GM18499 (cell line): ENCODE data around the gene ADAT2.

Experiments used
- ATAC-seq: cut with Tn5 transposase; IDR thresholded peaks from one replicate; pipeline ENCODE4 v1.9.1; 2021; ENCODE audit warnings: moderate number of reproducible peaks; ENCODE audit not compliant: insufficient read depth, unreplicated experiment

The ADAT2 gene

DNA sequence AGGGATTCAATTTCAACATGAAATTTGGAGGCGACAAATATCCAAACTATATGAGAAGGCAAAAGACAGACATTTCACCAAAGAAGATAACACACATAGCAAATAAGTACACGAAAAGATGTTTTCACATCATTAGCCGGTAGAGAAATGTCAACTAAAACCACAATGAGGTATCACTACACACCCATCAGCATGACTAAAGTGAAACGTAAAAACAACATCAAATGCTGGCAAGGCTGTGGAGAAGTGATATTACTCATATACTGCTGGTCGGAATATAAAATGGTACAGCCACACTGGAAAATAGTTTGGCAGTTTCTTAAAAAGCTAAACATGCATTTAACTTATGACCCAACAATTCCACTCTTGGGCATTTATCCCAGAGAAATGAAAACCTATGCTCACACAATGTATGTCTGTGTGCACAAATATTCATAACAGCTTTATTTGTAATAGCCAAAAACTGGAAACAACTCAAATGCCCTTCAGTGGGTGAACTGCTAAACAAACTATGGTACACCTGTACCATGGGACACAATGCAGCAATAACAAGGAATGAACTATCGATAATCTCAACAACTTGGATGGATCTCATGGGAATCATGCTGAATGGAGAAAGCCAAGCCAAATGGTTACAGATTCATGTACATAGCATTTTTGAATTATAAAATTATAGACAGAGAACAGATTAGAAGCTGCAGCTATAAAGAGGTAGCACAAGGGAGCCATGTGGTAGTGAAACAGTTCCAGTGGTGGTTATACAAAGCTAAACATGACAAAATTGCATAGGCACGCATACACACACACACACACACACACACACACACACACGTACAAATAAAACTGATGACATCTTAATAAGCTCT, 8.6 kb downstream of the ADAT2 start:
- no peak for ATAC-seq

DNA sequence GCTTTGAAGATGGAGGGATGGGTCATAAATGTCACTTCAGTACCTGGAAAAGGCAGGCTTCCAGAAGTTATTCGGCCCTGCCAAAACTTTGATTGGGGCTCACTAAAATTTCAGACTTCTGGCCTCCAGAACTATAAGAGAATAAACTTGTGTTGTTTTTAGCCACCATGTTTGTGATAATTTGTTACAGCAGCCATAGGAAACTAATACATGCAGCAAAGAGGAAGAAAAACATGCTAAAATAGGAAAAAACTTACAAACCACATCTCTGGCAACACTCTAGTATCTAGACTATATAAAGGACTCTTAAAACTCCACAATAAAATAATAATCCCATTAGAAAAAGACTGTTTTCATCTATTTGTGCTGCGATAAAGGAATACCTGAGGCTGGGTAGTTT, 9.5 kb downstream of the ADAT2 start:
- no peak for ATAC-seq

DNA sequence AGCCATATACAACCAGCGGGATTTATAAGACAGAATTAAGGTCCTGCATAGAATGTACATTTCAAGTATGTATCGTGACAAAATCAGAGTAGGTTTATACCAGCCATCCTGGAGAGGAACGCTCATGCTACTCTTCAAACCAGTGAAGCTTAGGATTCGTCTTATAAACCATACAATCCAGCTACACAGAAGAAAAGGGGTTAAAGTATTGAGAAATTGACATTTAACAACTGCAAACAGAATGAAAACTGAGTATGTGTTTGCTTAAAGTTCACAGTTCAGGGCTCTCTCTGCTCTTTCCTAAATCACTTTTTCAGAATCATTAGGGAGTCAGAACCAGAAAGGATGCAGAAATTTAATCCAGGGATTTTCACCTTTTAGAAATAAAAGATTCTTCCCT, 17.9 kb downstream of the ADAT2 start:
- ATAC-seq = no peak

DNA sequence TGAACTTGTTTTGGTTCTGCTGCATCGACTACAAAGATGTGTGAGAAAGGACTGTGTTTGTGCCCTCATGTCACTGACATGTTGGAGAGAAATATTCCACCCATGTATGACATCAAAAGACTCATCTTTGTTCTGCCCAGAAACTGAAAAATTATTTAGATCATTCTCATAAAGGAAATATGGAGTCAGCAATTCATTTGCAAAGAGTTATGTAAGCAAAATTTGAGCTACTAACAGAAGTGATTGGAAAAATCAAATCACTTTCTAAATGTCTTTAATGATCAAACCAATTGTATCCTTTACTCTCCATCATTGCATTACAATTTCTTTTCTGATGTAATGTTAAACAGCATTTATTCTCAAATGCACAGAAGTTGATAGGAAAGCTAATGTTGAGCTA, 19.3 kb downstream of the ADAT2 start:
- ATAC-seq = no peak

DNA sequence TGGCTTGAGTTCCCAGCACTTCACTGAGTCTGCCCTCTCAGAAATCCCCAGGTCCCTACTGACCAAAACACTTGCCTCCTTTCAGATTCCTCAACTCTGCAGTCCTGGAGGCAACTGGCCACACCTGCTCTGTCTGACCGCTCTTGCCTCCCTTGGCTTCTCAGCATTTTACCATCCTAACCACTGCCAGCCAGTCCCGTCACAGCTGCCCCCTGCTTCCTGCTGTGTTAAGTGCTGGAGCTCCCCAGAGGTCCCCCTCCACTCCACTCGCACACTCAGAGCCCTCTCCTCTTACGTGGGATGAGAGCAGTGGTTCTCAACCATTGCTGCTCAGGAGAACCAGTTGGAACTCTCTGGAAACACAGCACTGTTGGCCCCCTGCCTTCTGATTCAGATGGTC, 20.5 kb downstream of the ADAT2 start:
- ATAC-seq = no peak

DNA sequence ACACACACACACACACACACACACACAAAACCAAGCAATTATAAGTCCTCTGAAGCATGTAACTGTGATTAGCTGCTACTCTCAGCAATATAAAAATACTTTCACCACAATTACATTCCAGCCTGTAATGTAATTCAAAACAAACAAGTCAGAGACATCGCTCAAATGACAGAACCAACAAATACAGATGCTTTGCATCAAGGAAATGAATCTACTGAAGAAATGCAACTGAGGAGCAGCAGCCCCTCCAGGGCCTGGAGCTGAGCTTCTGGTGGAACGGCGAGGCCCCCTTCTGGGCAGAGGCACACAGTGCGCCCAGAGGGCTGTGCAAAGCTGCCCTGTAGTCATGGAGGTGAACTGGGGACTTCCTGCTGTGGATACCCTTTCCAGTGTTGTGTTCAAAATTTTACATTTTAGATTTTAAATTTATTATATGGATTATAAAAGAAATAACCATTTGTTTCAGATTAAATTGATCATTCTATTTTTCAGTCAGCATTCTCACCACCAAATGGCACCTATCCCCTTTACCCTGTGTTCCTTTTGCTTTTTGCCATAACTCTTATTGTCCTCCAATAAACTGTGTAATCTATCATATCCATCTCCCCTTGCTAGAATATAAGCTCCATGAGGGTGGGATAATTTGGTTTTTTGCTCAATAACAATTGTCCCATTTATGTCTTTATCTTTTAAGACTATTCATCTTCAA, 23.2 kb downstream of the ADAT2 start:
- peak; percentile 98 for ATAC-seq

DNA sequence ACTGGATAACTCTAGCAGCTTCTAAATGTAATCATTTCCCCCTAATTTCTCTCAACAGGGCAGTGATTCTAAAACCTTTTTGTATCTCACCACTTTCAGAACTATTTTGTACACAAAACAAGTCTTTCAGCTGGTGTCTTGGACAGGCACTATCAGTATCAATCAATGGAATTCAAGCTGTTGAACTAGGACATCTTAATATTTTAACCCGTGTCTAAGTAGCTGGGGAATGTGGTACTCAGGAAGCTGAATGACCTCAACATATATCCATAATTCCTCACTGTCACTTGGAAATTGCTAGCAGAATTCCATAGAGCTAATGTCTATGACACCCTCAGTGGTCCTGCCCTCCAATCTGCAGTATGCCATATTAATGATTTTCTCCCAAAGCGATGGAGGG, 24.5 kb downstream of the ADAT2 start:
- ATAC-seq = no peak

DNA sequence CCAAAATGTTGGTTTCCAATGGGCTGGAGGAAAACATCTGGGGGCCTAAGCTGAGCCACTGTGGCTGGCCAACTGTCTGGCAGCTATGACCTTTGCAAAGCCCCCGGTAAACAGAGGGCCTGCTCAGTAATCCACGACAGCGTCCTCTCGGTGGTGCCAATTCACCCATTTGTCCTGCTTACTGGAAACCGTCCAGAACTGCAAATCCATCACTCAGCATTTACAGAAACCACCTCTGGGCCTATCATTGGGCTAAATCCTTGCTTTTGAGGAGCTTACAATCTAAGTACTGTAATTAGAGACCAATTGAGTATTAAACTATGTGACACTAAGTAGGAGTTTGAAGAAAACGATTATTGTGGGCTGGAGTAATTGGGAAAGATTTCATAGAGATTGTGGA, 31.0 kb downstream of the ADAT2 start:
- no peak for ATAC-seq

DNA sequence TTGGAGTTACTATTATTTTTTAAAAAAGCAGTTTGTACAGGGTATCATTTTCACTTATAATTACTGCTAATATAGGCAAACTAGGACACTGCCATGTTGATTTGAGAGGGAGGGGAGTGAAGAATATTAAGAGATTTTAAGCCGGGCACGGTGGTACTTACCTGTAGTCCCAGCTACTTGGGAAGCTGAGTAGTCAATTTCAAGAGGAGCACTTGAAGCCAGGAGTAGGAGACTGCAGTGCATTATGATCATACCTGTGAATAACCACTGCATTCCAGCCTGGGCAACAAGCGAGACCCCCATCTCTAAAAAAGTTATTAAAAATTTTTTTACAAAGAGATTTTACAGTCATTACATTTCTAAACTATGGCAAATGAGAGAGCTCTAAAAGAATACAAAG, 35.7 kb downstream of the ADAT2 start:
- ATAC-seq = no peak

DNA sequence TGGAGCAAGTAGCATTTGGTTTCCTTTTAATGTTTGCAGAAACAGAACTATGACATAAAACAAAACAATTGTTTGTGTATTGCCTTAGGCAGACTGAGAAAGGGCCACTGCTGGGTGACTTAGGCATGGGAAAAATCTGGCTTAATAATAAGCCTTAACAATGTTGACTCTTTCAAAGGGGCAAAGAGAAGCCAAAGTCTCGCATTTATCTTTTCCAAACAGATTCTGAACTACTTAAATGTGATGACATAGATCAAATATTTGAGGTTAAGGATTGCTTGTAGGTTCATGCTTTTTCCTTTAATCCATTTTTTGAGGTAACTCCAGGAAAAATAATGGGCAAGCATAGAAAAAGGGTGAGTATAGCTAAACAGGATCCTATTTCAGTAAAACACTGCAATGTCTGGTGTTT, 39.6 kb downstream of the ADAT2 start:
- no peak for ATAC-seq

DNA sequence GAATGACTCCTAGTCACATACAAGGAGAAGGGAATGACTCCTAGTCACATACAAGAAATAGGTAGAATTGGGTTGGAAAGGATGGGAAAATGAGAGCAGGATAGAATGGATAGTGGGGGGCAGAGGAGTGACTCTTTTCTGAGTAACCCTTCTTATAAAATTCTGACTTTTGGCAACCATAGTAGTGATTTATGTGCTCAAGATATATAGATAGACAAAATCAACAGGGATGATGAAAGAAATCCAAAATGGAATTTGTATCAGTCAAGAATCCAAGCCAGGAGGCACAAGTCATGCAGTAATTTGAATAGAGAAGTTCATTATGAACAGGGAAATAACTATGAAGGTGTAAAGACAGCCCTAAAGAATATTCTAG, 41.7 kb downstream of the ADAT2 start:
- no peak for ATAC-seq

DNA sequence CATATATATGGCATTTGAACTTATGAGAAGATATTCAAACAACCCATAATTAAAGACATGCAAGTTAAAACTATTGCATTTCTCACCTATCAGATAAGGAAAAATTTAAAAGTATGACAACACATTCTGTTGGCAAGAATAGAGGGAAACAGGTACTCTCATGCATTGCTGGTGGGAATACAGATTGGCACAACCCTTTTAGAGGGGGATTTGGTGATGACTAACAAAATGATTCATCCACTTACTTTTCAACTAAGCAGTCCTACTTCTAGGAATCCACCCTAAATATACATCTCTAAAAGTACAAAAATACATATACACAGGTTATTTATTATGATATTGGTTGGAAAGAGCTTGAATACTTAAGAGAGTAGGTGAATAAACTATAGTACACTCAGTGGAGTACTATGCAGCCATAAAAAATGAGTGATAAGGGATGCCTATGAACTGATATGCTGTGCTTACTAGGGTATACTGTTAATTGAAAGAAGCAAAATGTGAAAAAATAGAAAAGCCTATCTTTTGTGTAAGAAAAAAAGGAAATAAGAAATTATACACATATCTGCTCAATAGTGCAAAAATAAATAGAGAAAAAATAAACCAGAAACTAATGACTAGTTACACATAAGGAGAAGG, 42.2 kb downstream of the ADAT2 start:
- ATAC-seq = no peak

DNA sequence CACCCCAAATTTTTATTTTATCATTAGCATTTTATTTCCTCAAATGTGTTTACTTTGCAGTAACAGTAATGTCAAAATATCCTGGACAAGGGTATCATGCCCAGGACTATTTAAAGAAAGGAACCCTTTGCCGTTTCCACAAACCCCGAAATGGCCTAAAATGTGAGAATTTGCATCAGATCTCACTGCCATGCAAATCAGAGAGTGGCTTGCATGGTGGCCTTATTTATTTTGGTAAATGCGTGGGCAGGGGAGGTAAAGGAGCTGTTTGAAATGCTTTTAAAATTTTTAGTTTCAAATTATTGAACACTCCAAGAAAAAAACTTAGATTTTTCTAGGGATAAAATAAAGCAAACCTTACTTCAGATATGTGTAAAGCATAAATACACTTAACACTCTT, 43.8 kb downstream of the ADAT2 start:
- ATAC-seq = no peak

DNA sequence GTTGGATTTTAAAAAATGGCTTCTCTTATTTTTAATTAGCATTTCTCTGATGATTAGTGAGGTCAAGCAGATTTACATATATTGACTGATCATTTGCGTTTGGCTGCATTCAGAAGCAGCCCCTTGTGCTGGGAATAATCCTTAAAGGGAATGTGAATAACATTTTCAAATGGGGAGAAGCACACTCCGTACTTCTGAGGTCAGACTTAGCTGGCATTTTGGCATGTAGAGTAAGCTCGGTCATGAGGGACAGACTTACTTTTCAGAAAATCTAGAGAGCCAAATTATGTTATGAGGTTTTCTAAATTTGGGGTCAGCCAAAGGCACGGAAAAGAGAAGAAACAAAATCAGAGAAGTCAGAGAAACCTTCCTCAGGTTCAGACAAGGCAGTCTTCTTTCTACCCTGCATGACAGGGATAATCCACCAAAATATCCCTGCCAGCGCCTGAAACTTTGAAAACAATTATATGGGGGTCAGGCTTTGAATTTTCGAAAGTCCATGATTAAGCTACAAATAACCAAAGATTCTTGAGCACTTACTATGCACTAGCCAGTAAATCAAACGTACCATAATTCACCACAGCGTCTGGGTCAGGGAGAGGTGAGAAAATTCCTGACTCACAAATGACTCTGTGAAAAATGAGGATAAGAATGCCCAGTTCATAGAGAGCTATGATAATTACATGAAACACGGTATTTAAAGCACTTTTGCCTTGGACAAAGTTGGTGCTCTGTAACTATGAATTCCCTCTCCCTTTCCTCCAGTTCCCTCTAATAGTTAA, 44.9 kb downstream of the ADAT2 start:
- ATAC-seq = no peak

DNA sequence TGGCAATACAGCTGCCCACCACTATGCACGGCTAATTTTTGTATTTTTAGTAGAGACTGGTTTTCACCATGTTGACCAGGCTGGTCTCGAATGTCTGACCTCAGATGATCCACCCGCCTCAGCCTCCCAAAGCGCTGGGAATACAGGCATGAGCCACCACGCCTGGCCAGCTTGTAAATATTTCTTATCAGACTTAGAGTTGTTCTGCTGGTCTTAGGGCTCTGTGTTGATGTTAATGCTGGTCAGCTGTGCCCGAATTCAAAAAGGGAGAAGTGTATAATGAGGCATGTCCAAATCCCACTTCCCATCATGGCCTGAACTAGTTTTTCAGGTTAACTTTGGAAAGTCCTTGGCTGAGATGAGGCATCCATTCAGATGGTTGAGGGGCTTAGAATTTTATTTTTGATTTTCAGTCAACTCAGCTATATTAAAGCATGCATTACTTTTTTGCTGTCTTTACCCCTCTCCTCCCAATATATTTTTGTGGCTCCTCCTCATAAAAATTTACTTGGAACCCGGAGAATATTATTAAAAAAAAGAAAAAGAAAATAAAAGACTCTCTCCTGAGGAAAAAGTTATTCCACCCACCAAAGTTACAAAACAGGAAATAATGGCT, 47.7 kb downstream of the ADAT2 start:
- ATAC-seq = no peak

DNA sequence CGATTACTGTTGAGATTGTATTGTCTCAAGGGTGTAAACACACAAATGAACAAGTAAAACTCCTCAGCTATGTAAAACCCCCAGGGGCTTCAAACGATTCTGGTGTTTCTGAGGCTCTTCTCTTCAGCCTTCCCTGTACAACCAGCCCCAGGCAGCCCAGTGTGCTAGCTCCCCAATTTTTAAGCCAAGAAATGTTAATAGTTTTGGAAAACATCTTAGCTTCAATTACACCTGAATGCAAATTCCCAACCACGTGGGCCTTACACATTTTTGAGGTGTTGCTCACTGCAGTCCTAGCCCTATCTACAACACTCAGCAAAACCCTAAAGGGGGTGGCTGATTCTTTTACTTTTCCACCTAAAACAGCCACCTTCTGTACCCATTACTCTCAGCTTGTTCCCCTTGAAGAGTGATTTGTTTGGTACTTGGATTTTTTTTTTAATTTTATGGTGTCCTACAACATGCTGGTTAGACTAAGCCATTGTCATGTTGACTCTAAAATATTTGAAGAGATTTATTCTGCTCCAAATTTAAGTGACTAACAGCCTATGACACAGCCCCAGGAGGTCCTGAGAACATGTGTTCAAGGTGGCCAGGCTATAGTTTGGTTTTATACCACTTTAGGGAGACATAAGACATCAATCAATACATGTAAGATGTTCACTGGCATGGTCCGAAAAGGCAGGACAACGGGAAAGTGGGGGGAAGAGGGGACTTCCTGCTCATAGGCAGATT, 48.7 kb downstream of the ADAT2 start:
- no peak for ATAC-seq

DNA sequence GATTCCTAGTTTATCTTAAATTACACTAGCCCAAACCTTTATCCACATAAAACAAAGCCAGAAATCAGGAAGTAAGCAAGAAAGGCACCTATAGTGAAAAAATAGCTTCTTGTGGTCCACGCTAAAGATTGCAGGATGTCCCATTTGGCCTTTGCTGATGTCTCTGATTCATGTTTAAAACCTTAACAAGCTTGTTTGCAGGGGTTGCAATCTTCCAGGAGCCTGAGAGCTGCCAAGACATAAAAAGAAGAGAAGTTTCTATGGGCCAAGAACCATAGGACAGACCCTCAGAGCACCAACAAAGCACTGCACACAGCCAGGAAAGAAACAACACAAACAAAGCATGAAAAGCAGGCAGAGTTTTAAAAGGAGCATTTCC, 49.4 kb downstream of the ADAT2 start:
- ATAC-seq = no peak

DNA sequence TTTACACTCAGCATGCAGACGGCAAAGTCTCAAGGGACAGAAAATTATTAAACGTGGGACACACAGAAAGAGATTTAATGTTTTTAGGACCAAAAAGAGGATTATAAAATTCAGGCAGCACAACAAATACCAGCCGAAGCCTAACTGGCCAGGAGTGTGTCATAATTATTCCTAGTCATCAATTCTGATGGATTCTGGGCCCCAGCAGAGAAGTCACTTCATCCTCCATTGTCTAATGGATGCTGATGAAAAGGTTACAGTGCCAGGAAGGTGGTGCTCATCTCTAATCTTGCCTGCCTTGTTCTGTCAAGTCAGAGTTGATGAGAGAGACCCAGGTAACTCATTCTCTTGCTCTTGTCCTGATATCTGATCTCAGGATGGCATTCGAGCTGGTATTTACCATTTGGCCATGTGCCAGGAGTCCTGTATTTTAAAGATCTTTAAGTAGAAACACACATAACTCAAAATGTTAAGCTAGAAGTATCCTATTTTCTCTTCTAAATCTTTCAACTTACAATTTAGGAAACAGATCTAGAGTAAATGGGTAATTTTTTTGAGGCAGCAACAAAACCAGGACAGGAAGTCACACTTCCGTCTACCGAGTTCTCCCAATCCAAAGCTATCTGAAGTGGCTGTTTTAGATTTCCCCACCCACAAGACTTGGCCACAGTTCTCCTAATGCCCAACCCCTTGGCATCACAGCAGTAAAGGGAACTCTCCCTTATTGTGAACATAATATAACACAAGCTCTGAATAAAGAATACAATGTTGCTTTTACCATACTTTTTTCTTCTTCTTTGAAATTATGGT, 50.0 kb downstream of the ADAT2 start:
- ATAC-seq = no peak

DNA sequence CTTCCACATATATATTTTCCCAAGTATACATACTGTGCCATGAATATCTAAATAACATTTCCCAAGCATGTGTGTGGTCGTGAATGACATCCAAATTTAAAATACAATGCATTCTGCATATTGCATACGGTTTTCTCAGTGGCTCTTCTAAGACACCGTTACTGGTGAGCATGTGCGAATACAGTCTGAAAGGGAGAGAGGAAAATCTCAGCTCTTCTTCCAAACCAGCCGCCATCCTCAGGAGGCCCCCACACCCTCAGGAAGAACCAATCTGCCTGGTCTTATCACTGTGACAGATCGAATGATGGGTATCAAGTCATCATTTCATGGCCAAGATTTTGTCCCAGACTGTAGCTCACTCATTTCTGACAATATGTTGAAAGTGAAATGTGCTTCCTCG, 50.7 kb downstream of the ADAT2 start:
- no peak for ATAC-seq
